Uterus (tissue), 4 donors: ENCODE data around the gene SLC25A18. TPM values are rescaled to one million over a fixed set of nuclear protein-coding genes. Genes with fewer than 3 reads are reported as not detected.

Source experiments
- DNase-seq, 2 donors: peaks; one replicate each; pipeline ENCODE4 v3.0.0-alpha.2; 2019 to 2020
- H3K27ac ChIP-seq, 2 donors: fragments of 200-600 bp; sonication (generic); 1 replicate in 1 of 2; 2 replicates in 1 of 2; pipeline ENCODE4 v1.5.1; 2016 to 2018
- H3K27me3 ChIP-seq, 2 donors: fragments of 200-600 bp; sonication (generic); one replicate each; pipeline ENCODE4 v1.5.1; 2018 to 2019; ENCODE audit warnings: control low read depth in 1 of 2
- H3K36me3 ChIP-seq, 2 donors: fragments of 200-600 bp; sonication (generic); one replicate each; pipeline ENCODE4 v1.5.1; 2019; ENCODE audit warnings: control low read depth in 1 of 2
- H3K4me1 ChIP-seq, 2 donors: fragments of 200-600 bp; sonication (generic); one replicate each; pipeline ENCODE4 v1.5.1; 2018 to 2019; ENCODE audit warnings: control low read depth in 1 of 2
- H3K4me3 ChIP-seq, 2 donors: fragments of 200-600 bp; sonication (generic); 1 replicate in 1 of 2; 2 replicates in 1 of 2; pipeline ENCODE4 v1.5.1; 2018 to 2019; ENCODE audit warnings: mild to moderate bottlenecking in 1 of 2
- H3K9me3 ChIP-seq, 2 donors: fragments of 200-600 bp; sonication (generic); one replicate each; pipeline ENCODE4 v1.5.1; 2019; ENCODE audit warnings: control low read depth in 1 of 2
- POLR2A ChIP-seq, 2 donors: fragments of 450-650 bp; IDR thresholded peaks; one replicate each; pipeline ENCODE4 v1.6.1; 2016; ENCODE audit warnings: antibody characterized with exemption in 2 of 2, mild to moderate bottlenecking in 1 of 2, moderate library complexity in 1 of 2
- intact Hi-C: fragments of 100-400 bp; cut with DNase I; formaldehyde crosslinking; loops from one replicate; pipeline ENCODE4 v1.15.1; 2023; ENCODE audit warnings: low total_unique reads
- total RNA-seq, 4 donors: library from RNA; depleted of rRNA in 3 of 4; stranded (reverse); fragments of >200 nt in 3 of 4; gene quantifications; one replicate each; pipeline versions ENCODE4 v1.1.0 to v1.2.4, GENCODE V29; 2014 to 2023
- TF ChIP-seq, protein P1 (sequence below), 4 experiments: fragments of 200-600 bp in 2 of 4; fragments of 450-650 bp in 2 of 4; sonication (generic) in 2 of 4; IDR thresholded peaks; one replicate each; pipeline ENCODE4 v1.5.1; 2016 to 2019; ENCODE audit warnings: antibody characterized with exemption in 4 of 4, mild to moderate bottlenecking in 2 of 4, moderate library complexity in 1 of 4
- donor health status: DM: yes; HTN: yes; CAD: no.

SLC25A18 gene
- total RNA-seq, 4 donors from 2014 or later: 6.2 to 11.7 TPM; not detected in 2

DNA sequence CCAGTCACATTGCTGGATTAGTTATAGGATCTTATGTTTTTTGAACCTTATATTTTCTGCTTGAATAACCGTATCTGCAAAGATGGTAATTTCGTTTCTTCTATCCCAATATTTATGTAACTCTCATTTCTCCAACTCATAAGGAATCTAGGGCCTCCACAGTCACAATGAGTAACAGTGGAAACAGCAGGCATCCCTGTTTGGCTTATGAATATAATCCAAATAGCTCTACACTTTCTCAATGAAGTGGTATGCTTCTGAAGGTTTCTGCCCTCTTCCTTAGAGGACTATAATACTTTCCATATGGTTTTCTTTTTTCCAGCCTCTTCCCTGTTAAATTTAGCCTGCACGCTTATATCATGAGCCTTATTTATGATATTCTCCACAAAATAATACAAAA lies 48.8 kb downstream of the SLC25A18 start:
- DNase-seq: no peak
- Histone ChIP-seq H3K27me3 (no peaks in the 10 kb centered on the region), H3K27ac (no peak overlapping the region), H3K36me3 (no peaks in the 10 kb centered on the region), H3K9me3 (no peaks in the 10 kb centered on the region), H3K4me3 (no peak overlapping the region), H3K4me1 (no peaks in the 10 kb centered on the region)
- TF ChIP-seq, protein P1, sequence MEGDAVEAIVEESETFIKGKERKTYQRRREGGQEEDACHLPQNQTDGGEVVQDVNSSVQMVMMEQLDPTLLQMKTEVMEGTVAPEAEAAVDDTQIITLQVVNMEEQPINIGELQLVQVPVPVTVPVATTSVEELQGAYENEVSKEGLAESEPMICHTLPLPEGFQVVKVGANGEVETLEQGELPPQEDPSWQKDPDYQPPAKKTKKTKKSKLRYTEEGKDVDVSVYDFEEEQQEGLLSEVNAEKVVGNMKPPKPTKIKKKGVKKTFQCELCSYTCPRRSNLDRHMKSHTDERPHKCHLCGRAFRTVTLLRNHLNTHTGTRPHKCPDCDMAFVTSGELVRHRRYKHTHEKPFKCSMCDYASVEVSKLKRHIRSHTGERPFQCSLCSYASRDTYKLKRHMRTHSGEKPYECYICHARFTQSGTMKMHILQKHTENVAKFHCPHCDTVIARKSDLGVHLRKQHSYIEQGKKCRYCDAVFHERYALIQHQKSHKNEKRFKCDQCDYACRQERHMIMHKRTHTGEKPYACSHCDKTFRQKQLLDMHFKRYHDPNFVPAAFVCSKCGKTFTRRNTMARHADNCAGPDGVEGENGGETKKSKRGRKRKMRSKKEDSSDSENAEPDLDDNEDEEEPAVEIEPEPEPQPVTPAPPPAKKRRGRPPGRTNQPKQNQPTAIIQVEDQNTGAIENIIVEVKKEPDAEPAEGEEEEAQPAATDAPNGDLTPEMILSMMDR (IDR thresholded peaks at IDR 0.05): no peak
- no peak for TF ChIP-seq POLR2A (IDR thresholded peaks at IDR 0.05)
- intact Hi-C loops: no loop called here

DNA sequence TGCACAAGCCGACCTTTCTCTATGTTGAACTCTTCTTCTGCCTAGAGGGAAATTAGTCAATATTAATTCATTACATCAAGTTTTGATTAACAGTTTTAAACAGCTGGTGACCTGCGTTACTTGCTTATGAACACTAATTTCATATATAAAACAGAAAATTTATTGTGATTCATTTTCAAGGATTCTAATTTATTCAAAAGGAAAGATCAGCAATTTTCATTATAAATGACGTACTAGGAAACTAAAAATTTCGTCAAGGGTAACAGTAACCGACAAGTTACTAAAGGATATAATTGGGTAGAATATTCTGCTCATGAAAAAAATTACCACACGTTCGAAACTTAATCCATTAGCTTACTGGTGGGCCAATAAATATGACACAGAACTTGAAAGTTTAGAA lies 50.0 kb downstream of the SLC25A18 start:
- intact Hi-C loops: no loop called here
- TF ChIP-seq POLR2A (IDR thresholded peaks at IDR 0.05): no peak
- TF ChIP-seq, protein P1 (IDR thresholded peaks at IDR 0.05): no peak
- Histone ChIP-seq H3K36me3 (no peaks in the 10 kb centered on the region), H3K4me3 (no peak overlapping the region), H3K9me3 (no peaks in the 10 kb centered on the region), H3K27ac (no peak overlapping the region), H3K27me3 (no peaks in the 10 kb centered on the region), H3K4me1 (no peaks in the 10 kb centered on the region)
- DNase-seq: no peak

DNA sequence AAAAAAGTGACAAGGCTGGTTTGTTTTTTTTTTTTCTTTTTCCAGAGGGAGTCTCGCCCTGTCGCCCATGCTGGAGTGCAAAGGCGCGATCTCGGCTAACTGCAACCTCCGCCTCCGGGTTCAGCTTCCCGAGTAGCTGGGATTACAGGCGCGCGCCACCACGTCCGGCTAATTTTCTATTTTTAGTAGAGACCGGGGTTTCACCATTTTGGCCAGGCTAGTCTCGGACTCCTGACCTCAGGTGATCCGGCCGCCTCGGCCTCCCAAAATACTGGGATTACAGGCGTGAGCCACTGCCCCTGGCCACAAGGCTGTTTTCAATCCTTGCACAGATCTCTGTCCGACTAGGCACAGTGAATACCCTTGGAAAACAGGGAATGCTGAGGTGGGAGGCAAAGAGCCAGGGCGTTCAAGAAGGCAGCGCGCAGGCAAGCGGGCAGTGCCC lies 64.7 kb downstream of the SLC25A18 start:
- Histone ChIP-seq H3K27me3 (no peaks in the 10 kb centered on the region), H3K27ac (peak overlapping the region; percentile 91 to 93)

DNA sequence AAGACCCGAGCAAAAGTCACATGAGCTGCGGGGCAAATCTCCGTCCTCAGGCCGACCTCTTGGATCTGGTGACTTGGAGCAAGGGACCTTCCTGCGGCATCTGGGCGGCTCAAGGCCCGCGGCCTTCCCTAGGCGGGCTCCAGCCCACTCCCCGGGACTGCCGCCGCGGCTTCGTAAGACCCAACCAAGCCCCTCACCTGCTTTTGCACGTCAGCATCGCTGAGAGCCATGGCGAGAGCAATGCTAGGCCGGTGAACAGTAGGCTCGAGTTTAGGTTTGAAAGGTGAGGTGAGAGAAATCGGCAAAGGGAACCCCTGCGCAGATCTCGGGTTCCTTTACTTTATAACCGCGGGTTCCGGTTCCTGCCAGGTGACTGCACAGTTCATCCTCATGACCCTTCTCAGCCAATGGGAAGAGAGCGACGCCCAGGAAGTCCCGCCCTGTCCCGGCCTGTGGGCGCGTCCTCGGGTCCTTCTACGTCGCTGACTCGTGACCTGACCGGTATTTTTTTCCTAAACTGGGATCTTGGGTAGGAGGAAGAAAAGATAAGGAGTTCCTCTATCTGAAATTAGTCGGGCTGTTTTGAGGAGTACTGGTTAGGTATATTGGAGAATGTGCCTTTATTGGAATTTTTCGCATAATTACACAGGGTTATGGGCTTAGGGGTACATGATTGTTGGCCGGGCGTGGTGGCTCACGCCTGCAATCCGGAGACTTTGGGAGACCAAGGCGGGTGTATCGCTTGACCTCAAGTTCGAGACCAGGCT lies 65.3 kb downstream of the SLC25A18 start, which contains the start of gene ATP6V1E1:
ATP6V1E1 (minus strand) TSS at position 344 of the 767 bp plus-strand sequence; CDS start at position 230, 114 bp downstream.
- peaks cover 6 to 8% of the 10 kb centered on the region in 2 donors for H3K4me1 ChIP-seq
- peak; percentile 64 to 65 for TF ChIP-seq POLR2A (IDR thresholded peaks at IDR 0.05)
- TF ChIP-seq, protein P1 (IDR thresholded peaks at IDR 0.05): no peak
- H3K4me3 ChIP-seq: peak within 1 kb of the TSS; percentile 93 to 100
- no peaks in the 10 kb centered on the region for H3K9me3 ChIP-seq
- DNase-seq: peak; percentile 96 to 97
- H3K36me3 ChIP-seq: no peaks in the 10 kb centered on the region
- H3K27ac ChIP-seq: peak within 1 kb of the TSS; percentile 91 to 93
- intact Hi-C loops: no loop called here
- no peaks in the 10 kb centered on the region for H3K27me3 ChIP-seq

More for the DNA sequence above, 64.7 kb downstream of the SLC25A18 start:
- H3K36me3 ChIP-seq: no peaks in the 10 kb centered on the region
- DNase-seq: no peak
- intact Hi-C loops: no loop called here
- H3K4me1 ChIP-seq: peaks cover 6 to 8% of the 10 kb centered on the region in 2 donors
- H3K4me3 ChIP-seq: peak overlapping the region; percentile 93 to 100
- H3K9me3 ChIP-seq: no peaks in the 10 kb centered on the region
- TF ChIP-seq, protein P1 (IDR thresholded peaks at IDR 0.05): no peak
- TF ChIP-seq POLR2A (IDR thresholded peaks at IDR 0.05): no peak

DNA sequence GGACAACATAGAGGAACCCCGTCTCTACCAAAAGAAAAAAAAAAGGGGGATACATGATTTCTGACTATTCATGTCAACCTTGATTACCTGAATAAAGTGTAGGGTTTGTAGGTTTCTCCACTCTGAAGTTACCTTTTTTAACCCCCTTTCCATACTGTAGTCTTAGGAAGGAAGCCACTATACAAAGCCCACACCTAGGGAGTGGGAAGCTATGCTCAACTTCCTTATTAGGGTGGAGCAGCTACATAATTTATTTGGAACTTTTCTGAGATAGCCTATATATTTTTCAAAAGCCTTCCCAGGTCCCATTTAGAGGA lies 65.8 kb downstream of the SLC25A18 start:
- H3K27me3 ChIP-seq: no peaks in the 10 kb centered on the region
- intact Hi-C loops: no loop called here
- H3K27ac ChIP-seq: peak overlapping the region; percentile 91 to 93
- no peak for DNase-seq
- H3K36me3 ChIP-seq: no peaks in the 10 kb centered on the region
- no peaks in the 10 kb centered on the region for H3K9me3 ChIP-seq
- H3K4me3 ChIP-seq: peak overlapping the region; percentile 93 to 100
- peaks cover 6 to 8% of the 10 kb centered on the region in 2 donors for H3K4me1 ChIP-seq
- TF ChIP-seq POLR2A (IDR thresholded peaks at IDR 0.05): no peak
- TF ChIP-seq, protein P1 (IDR thresholded peaks at IDR 0.05): no peak
